HepG2 (cell line): ENCODE results near the gene APOA1. TPM values are rescaled to one million over a fixed set of nuclear protein-coding genes. Genes with fewer than 3 reads are reported as not detected.
A peak's percentile ranks its signal among the peaks of the same experiment; 100 is the strongest.

ENCODE experiments used
- ARNT2 ChIP-seq: sonication (generic); formaldehyde crosslinking; IDR thresholded peaks from 2 replicates; pipeline ENCODE4 v1.8.0; 2022; ENCODE audit warnings: mild to moderate bottlenecking, low read depth, missing genetic modification reagents, moderate library complexity
- CEBPB ChIP-seq: IDR thresholded peaks from 2 replicates; pipeline ENCODE4 v1.6.1; 2011; ENCODE audit warnings: low read depth, low read length, improper control_type of control experiment, borderline replicate concordance
- CENPX ChIP-seq: sonication (generic); formaldehyde crosslinking; IDR thresholded peaks from 2 replicates; pipeline ENCODE4 v1.9.0; 2021; ENCODE audit warnings: mild to moderate bottlenecking, missing genetic modification reagents, moderate library complexity
- GTF3A ChIP-seq: sonication (generic); formaldehyde crosslinking; conservative IDR thresholded peaks from 2 replicates; pipeline ENCODE4 v1.4.0; 2020; ENCODE audit warnings: mild to moderate bottlenecking, missing genetic modification reagents
- HNRNPL ChIP-seq: fragments of 200-400 bp; formaldehyde crosslinking; IDR thresholded peaks from 2 replicates; pipeline ENCODE4 v1.6.1; 2017; ENCODE audit warnings: mild to moderate bottlenecking, low read depth, low read length
- JUN ChIP-seq: sonication (generic); formaldehyde crosslinking; IDR thresholded peaks from 2 replicates; pipeline ENCODE4 v1.4.0; 2020; ENCODE audit warnings: mild to moderate bottlenecking, missing genetic modification reagents
- MAZ ChIP-seq, 2 experiments: sonication (generic) in 1 of 2; formaldehyde crosslinking in 1 of 2; IDR thresholded peaks; 2 replicates each; pipeline versions ENCODE4 v1.5.0 to v1.6.1; 2012 to 2020; ENCODE audit warnings: low read depth in 2 of 2, mild to moderate bottlenecking in 2 of 2, borderline replicate concordance in 1 of 2, improper control_type of control experiment in 1 of 2, low read length in 1 of 2, missing genetic modification reagents in 1 of 2, moderate library complexity in 1 of 2
- PITX1 ChIP-seq: sonication (generic); formaldehyde crosslinking; IDR thresholded peaks from 2 replicates; pipeline ENCODE4 v1.5.1; 2020; ENCODE audit warnings: mild to moderate bottlenecking, missing genetic modification reagents
- RARA ChIP-seq: IDR thresholded peaks from 2 replicates; pipeline ENCODE4 v1.6.1; 2016; ENCODE audit warnings: missing genetic modification reagents, missing compliant biosample characterization
- TMF1 ChIP-seq: sonication (generic); formaldehyde crosslinking; IDR thresholded peaks from 2 replicates; pipeline ENCODE4 v1.8.1; 2022; ENCODE audit warnings: low read depth, missing genetic modification reagents
- ZIK1 ChIP-seq: sonication (generic); formaldehyde crosslinking; IDR thresholded peaks from 2 replicates; pipeline ENCODE4 v1.5.0; 2020; ENCODE audit warnings: mild to moderate bottlenecking, low read depth, missing genetic modification reagents, borderline replicate concordance
- ZMYM4 ChIP-seq: sonication (generic); formaldehyde crosslinking; IDR thresholded peaks from 2 replicates; pipeline ENCODE4 v1.8.1; 2023; ENCODE audit warnings: mild to moderate bottlenecking, missing genetic modification reagents
- ZNF383 ChIP-seq: sonication (generic); formaldehyde crosslinking; IDR thresholded peaks from 2 replicates; pipeline ENCODE4 v1.4.0; 2020; ENCODE audit warnings: missing genetic modification reagents, mild to moderate bottlenecking, borderline replicate concordance
- ZNF484 ChIP-seq: sonication (generic); formaldehyde crosslinking; IDR thresholded peaks from 2 replicates; pipeline ENCODE4 v1.5.1; 2020; ENCODE audit warnings: mild to moderate bottlenecking, low read depth, missing genetic modification reagents, borderline replicate concordance
- ZNF562 ChIP-seq: sonication (generic); formaldehyde crosslinking; IDR thresholded peaks from 2 replicates; pipeline ENCODE4 v1.8.0; 2022; ENCODE audit warnings: missing genetic modification reagents, borderline replicate concordance
- polyA plus RNA-seq, 8 experiments: library from polyadenylated mRNA; depleted of rRNA in 3 of 8; stranded (reverse) in 7 of 8; unstranded in 1 of 8; fragments of >200 nt; fragmentation: Illumina TruSeq in 4 of 8; extraction: Trizol in 4 of 8; gene quantifications; 2 replicates each; pipeline versions ENCODE4 v1.2.1 to v1.2.3, GENCODE V29; 2011 to 2016; ENCODE audit warnings: low read depth in 4 of 8, missing spikeins in 1 of 8, mixed read lengths in 1 of 8; ENCODE audit not compliant: insufficient read depth in 1 of 8
- total RNA-seq, 5 experiments: library from RNA; depleted of rRNA; stranded (reverse); fragments of >200 nt; fragmentation: Illumina TruSeq; extraction: Trizol; gene quantifications; 2 replicates each; pipeline ENCODE4 v1.2.3, GENCODE V29; 2016; ENCODE audit warnings: low read depth in 1 of 5
- TF ChIP-seq, protein P1 (sequence below): sonication (generic); formaldehyde crosslinking; IDR thresholded peaks from 2 replicates; pipeline ENCODE4 v1.5.0; 2020; ENCODE audit warnings: missing genetic modification reagents
- TF ChIP-seq, protein P2 (sequence below): sonication (generic); formaldehyde crosslinking; IDR thresholded peaks from 2 replicates; pipeline ENCODE4 v1.4.0; 2020; ENCODE audit warnings: missing genetic modification reagents
- TF ChIP-seq, protein P3 (sequence below), 2 experiments: sonication (generic) in 1 of 2; formaldehyde crosslinking in 1 of 2; IDR thresholded peaks; 2 replicates each; pipeline versions ENCODE4 v1.4.0 to v1.6.1; 2016 to 2020; ENCODE audit warnings: borderline replicate concordance in 1 of 2, low read depth in 1 of 2, mild to moderate bottlenecking in 1 of 2, missing genetic modification reagents in 1 of 2
- TF ChIP-seq, protein P4 (sequence below): IDR thresholded peaks from 2 replicates; pipeline ENCODE4 v1.6.1; 2016; ENCODE audit warnings: low read depth

The APOA1 gene
- total and polyA plus RNA-seq, 2 of the 13 experiments (the other 11 are each of a cell fraction or from before 2014, with no cell fraction given): 1,973 to 5,485 TPM

DNA sequence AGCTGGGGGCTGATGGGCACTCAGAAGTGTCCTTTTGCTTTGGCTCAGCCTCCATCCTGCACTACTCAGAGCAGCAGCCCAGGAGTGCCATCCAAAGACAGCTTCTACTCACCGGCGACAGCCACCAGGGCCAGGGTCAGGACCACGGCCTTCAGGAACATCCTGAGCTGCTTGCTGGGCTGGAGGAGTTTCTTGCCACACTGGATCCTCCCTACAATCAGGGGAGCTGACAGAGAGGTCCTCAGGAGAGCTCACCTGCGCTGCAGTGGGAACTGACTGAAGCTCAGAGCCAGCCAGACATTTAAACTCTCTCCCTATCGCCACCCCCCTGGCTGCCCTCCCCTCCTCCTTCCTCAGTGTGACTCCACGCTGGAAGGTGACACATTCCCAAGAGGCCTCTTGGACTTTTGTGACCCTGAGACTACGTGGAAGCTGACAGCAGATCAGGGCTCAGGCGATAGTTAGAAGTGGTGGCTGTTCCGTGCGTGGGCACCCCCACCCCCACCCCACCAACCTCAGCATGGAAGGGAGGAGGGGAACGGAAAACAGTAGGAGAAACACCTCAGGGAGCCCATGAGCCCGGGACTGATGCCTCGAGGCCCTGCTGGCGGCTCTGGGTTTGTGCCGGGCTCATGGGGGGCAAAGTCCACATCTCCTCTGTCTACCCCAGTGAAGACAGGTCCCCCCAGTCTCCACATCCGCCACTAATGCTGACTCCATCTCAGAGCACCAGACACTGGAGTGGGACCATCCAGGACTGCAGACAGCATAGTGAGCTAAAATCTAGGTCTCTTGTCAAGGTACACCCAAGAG is 14.2 kb downstream of the APOA1 start, which contains the start of gene APOA4 (continued):
- no peak for TF ChIP-seq PITX1
- no peak for TF ChIP-seq JUN
- TF ChIP-seq ZMYM4 (CRISPR knock-in tag): 0 out of 2 replicates have a peak, but pooled peaks have one; percentile 18
- 0 out of 2 replicates have a peak, but pooled peaks have one; percentile 29 for TF ChIP-seq TMF1 (CRISPR knock-in tag)
- TF ChIP-seq CENPX (CRISPR knock-in tag): no peak
- TF ChIP-seq ZNF383 (CRISPR knock-in tag): no peak
- no peak for TF ChIP-seq GTF3A (CRISPR knock-in tag)
- TF ChIP-seq HNRNPL: no peak
- 0 out of 2 replicates have a peak, but pooled peaks have one; percentile 15 for TF ChIP-seq RARA (CRISPR knock-in tag)
- no peak for TF ChIP-seq ZNF484 (CRISPR knock-in tag)
- TF ChIP-seq, protein P1, sequence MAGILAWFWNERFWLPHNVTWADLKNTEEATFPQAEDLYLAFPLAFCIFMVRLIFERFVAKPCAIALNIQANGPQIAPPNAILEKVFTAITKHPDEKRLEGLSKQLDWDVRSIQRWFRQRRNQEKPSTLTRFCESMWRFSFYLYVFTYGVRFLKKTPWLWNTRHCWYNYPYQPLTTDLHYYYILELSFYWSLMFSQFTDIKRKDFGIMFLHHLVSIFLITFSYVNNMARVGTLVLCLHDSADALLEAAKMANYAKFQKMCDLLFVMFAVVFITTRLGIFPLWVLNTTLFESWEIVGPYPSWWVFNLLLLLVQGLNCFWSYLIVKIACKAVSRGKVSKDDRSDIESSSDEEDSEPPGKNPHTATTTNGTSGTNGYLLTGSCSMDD: no peak
- TF ChIP-seq, protein P2, sequence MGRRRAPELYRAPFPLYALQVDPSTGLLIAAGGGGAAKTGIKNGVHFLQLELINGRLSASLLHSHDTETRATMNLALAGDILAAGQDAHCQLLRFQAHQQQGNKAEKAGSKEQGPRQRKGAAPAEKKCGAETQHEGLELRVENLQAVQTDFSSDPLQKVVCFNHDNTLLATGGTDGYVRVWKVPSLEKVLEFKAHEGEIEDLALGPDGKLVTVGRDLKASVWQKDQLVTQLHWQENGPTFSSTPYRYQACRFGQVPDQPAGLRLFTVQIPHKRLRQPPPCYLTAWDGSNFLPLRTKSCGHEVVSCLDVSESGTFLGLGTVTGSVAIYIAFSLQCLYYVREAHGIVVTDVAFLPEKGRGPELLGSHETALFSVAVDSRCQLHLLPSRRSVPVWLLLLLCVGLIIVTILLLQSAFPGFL: no peak
- TF ChIP-seq, protein P3, sequence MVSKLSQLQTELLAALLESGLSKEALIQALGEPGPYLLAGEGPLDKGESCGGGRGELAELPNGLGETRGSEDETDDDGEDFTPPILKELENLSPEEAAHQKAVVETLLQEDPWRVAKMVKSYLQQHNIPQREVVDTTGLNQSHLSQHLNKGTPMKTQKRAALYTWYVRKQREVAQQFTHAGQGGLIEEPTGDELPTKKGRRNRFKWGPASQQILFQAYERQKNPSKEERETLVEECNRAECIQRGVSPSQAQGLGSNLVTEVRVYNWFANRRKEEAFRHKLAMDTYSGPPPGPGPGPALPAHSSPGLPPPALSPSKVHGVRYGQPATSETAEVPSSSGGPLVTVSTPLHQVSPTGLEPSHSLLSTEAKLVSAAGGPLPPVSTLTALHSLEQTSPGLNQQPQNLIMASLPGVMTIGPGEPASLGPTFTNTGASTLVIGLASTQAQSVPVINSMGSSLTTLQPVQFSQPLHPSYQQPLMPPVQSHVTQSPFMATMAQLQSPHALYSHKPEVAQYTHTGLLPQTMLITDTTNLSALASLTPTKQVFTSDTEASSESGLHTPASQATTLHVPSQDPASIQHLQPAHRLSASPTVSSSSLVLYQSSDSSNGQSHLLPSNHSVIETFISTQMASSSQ (IDR thresholded peaks at IDR 0.05; ENCODE audit: low read depth): no peak
- TF ChIP-seq, protein P3 (CRISPR knock-in tag; IDR thresholded peaks at IDR 0.05; ENCODE audit: borderline replicate concordance): 0 out of 2 replicates have a peak, but pooled peaks have one; percentile 10
- TF ChIP-seq MAZ (IDR thresholded peaks at IDR 0.05; ENCODE audit: borderline replicate concordance, low read depth, low read length): no peak
- no peak for TF ChIP-seq MAZ (CRISPR knock-in tag; IDR thresholded peaks at IDR 0.05; ENCODE audit: low read depth)
- TF ChIP-seq ZIK1 (CRISPR knock-in tag): no peak
- no peak for TF ChIP-seq CEBPB
- TF ChIP-seq ARNT2: no peak
- TF ChIP-seq, protein P4, sequence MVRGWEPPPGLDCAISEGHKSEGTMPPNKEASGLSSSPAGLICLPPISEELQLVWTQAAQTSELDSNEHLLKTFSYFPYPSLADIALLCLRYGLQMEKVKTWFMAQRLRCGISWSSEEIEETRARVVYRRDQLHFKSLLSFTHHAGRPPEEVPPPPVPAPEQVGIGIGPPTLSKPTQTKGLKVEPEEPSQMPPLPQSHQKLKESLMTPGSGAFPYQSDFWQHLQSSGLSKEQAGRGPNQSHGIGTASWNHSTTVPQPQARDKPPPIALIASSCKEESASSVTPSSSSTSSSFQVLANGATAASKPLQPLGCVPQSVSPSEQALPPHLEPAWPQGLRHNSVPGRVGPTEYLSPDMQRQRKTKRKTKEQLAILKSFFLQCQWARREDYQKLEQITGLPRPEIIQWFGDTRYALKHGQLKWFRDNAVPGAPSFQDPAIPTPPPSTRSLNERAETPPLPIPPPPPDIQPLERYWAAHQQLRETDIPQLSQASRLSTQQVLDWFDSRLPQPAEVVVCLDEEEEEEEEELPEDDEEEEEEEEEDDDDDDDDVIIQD (CRISPR knock-in tag): no peak
- no peak for TF ChIP-seq ZNF562
